GM12878 (cell line): ENCODE data around the gene NFKBIE. TPM values are rescaled to one million over a fixed set of nuclear protein-coding genes. Genes with fewer than 3 reads are reported as not detected.

Experiments
- ATAC-seq: fragments of 200-7000 bp; cut with Tn5 transposase; 3 replicates; pipeline ENCODE4 v1.9.1; 2020; ENCODE audit warnings: mild to moderate bottlenecking, moderate library complexity
- BruUV-seq: library from RNA; stranded (reverse); fragments of 400-500 nt; replicated peaks from 2 replicates; lab custom pipeline; 2021; lab: Mats Ljungman, UMichigan
- CTCF ChIA-PET: fragments of 300-600 bp; sonication (Branson Sonifier 250); formaldehyde crosslinking; extraction: SDS; loops from one replicate; lab custom pipeline; 2021; ENCODE audit warnings: inconsistent platforms; lab: Yijun Ruan, JAX
- POLR2A ChIA-PET: fragments of 350-600 bp; formaldehyde crosslinking; extraction: SDS; loops from one replicate; lab custom pipeline; 2021; ENCODE audit warnings: inconsistent platforms; lab: Charles Lee
- RAD21 ChIA-PET: fragments of 300-600 bp; sonication (Branson Sonifier 250); formaldehyde crosslinking; loops from one replicate; lab custom pipeline; 2023; ENCODE audit warnings: antibody characterized with exemption; ENCODE audit not compliant: unreplicated experiment; lab: Charles Lee
- SMC1A ChIA-PET: fragments of 300-600 bp; sonication (Branson Sonifier 250); formaldehyde crosslinking; loops from one replicate; lab custom pipeline; 2023; ENCODE audit not compliant: unreplicated experiment, uncharacterized antibody; lab: Charles Lee
- DNase-seq: peaks from one replicate; pipeline ENCODE4 v3.0.0-alpha.2; 2011; ENCODE audit warnings: low read depth, low spot score
- FAIRE-seq: peaks from 3 replicates; lab custom pipeline; 2011; peaks lifted over from hg19 to GRCh38; lab: Jason Lieb, UNC
- H2AFZ ChIP-seq: 2 replicates; pipeline ENCODE4 v1.6.0; 2011; ENCODE audit warnings: low read depth, low read length, control low read depth; ENCODE audit not compliant: control insufficient read depth
- H3K27ac ChIP-seq: 2 replicates; pipeline ENCODE4 v1.5.1; 2011; ENCODE audit warnings: control low read depth; ENCODE audit not compliant: control insufficient read depth, insufficient read depth
- H3K27me3 ChIP-seq, 2 experiments: replicated peaks in 1 of 2; 2 replicates each; pipeline versions ENCODE4 v1.6.0 to v1.6.1; 2011; ENCODE audit warnings: low read length in 1 of 2; ENCODE audit not compliant: control insufficient read depth in 2 of 2, insufficient read depth in 2 of 2
- H3K36me3 ChIP-seq, 2 experiments: 2 replicates each; pipeline ENCODE4 v1.5.1; 2011; ENCODE audit warnings: low read length in 1 of 2; ENCODE audit not compliant: control insufficient read depth in 2 of 2, insufficient read depth in 2 of 2
- H3K4me1 ChIP-seq: 2 replicates; pipeline ENCODE4 v1.6.1; 2011; ENCODE audit warnings: mild to moderate bottlenecking, low read length, moderate library complexity, mixed read lengths; ENCODE audit not compliant: control insufficient read depth, insufficient read depth
- H3K4me2 ChIP-seq: 2 replicates; pipeline ENCODE4 v1.6.0; 2011; ENCODE audit warnings: control low read depth; ENCODE audit not compliant: control insufficient read depth, insufficient read depth
- H3K4me3 ChIP-seq: fragments of 200-600 bp; sonication (generic); 2 replicates; pipeline ENCODE4 v1.5.1; 2016
- H3K79me2 ChIP-seq: 2 replicates; pipeline ENCODE4 v1.6.0; 2011; ENCODE audit warnings: low read length; ENCODE audit not compliant: control insufficient read depth, insufficient read depth
- H3K9ac ChIP-seq: 2 replicates; pipeline ENCODE4 v1.8.0; 2011; ENCODE audit warnings: low read length, control low read depth, mixed read lengths; ENCODE audit not compliant: control insufficient read depth, insufficient read depth
- H3K9me3 ChIP-seq: replicated peaks from 3 replicates; pipeline ENCODE4 v1.5.1; 2011; ENCODE audit warnings: mild to moderate bottlenecking, low read length; ENCODE audit not compliant: control insufficient read depth, insufficient read depth
- H4K20me1 ChIP-seq: 2 replicates; pipeline ENCODE4 v1.6.0; 2011; ENCODE audit not compliant: control insufficient read depth, insufficient read depth
- ATF2 ChIP-seq: IDR thresholded peaks from 2 replicates; pipeline ENCODE4 v1.6.1; 2012; ENCODE audit warnings: low read length, inconsistent platforms
- ATF7 ChIP-seq: fragments of 450-650 bp; IDR thresholded peaks from 2 replicates; pipeline ENCODE4 v1.6.1; 2016; ENCODE audit warnings: low read depth, mild to moderate bottlenecking
- CHD2 ChIP-seq: IDR thresholded peaks from 2 replicates; pipeline ENCODE4 v1.6.1; 2011; ENCODE audit warnings: low read depth, low read length, improper control_type of control experiment, borderline replicate concordance
- GATAD2B ChIP-seq: fragments of 450-650 bp; conservative IDR thresholded peaks from 2 replicates; pipeline ENCODE4 v1.6.1; 2017; ENCODE audit warnings: low read depth, mild to moderate bottlenecking, moderate library complexity
- IKZF2 ChIP-seq, 2 experiments: fragments of 450-650 bp; IDR thresholded peaks; 2 replicates each; pipeline ENCODE4 v1.6.1; 2017; ENCODE audit warnings: mild to moderate bottlenecking in 2 of 2, moderate library complexity in 2 of 2
- IRF3 ChIP-seq: fragments of 450-650 bp; IDR thresholded peaks from 2 replicates; pipeline ENCODE4 v1.6.1; 2014; ENCODE audit warnings: mild to moderate bottlenecking
- KAT2A ChIP-seq: conservative IDR thresholded peaks from 2 replicates; pipeline ENCODE4 v1.6.1; 2011; ENCODE audit warnings: low read depth, low read length; ENCODE audit not compliant: control insufficient read depth
- NFIC ChIP-seq: IDR thresholded peaks from 2 replicates; pipeline ENCODE4 v1.6.1; 2012; ENCODE audit warnings: low read depth, mild to moderate bottlenecking, inconsistent platforms, low read length, moderate library complexity
- POLR2A ChIP-seq: IDR thresholded peaks from 2 replicates; pipeline ENCODE4 v1.6.1; 2011; ENCODE audit warnings: low read depth, mild to moderate bottlenecking, low read length
- RFX5 ChIP-seq: IDR thresholded peaks from 2 replicates; pipeline ENCODE4 v1.6.1; 2011; ENCODE audit warnings: low read depth, low read length, improper control_type of control experiment
- SMAD5 ChIP-seq: IDR thresholded peaks from 2 replicates; pipeline ENCODE4 v1.6.1; 2016; ENCODE audit warnings: antibody characterized with exemption, low read depth
- TAF1 ChIP-seq: IDR thresholded peaks from 2 replicates; pipeline ENCODE4 v1.6.1; 2011; ENCODE audit warnings: mild to moderate bottlenecking, low read depth, low read length, borderline replicate concordance
- ZNF687 ChIP-seq: fragments of 450-650 bp; IDR thresholded peaks from 2 replicates; pipeline ENCODE4 v1.6.1; 2017; ENCODE audit warnings: mild to moderate bottlenecking, moderate library complexity
- WGBS: methylation state at CpG from one replicate; pipeline ENCODE4 v1.1.6; 2016; ENCODE audit warnings: low lambda C conversion rate; ENCODE audit not compliant: insufficient replicate concordance, insufficient coverage; ENCODE audit errors: missing lambda C conversion rate; 5-methylcytosine and 5-hydroxymethylcytosine counted together
- in situ Hi-C: fragments of 300-500 bp; cut with MboI; formaldehyde crosslinking; loops from 9 replicates; pipeline ENCODE4 v1.14.3; 2018; ENCODE audit warnings: mixed read lengths
- intact Hi-C: fragments of 100-400 bp; cut with micrococcal nuclease; formaldehyde crosslinking; loops from one replicate; pipeline ENCODE4 v1.14.2; 2022; ENCODE audit not compliant: unreplicated experiment
- polyA plus RNA-seq, 11 experiments: library from polyadenylated mRNA; depleted of rRNA in 4 of 11; unstranded in 6 of 11; stranded (reverse) in 5 of 11; fragments of >200 nt; fragmentation: Nextera tagmentation in 4 of 11; fragmentation: Illumina TruSeq in 1 of 11; extraction: Ambion mirVana in 4 of 11; extraction: Trizol in 1 of 11; gene quantifications; 1 replicate in 1 of 11; 2 replicates in 10 of 11; pipeline versions ENCODE4 v1.2.1 to v1.2.3, GENCODE V29; 2011 to 2016; ENCODE audit warnings: inconsistent platforms in 2 of 11, missing spikeins in 2 of 11, low read depth in 1 of 11
- total RNA-seq, 4 experiments: library from RNA; depleted of rRNA in 3 of 4; stranded (reverse); fragments of >200 nt in 3 of 4; fragmentation: Illumina TruSeq in 1 of 4; extraction: Trizol in 1 of 4; gene quantifications; 2 replicates each; pipeline versions ENCODE4 v1.2.1 to v1.2.3, GENCODE V29; 2013 to 2021

NFKBIE gene
- total and polyA plus RNA-seq, 10 of the 15 experiments (the other 5 are each of a cell fraction or from before 2014, with no cell fraction given), result 10.4 to 106 (median 38.8) TPM

GRCh38 chr6:44263354-44264100 is 1.8 kb downstream of the NFKBIE start (continued):
- no peak for TF ChIP-seq ATF2
- no peak; the same call in none of the 2 replicates for TF ChIP-seq SMAD5
- TF ChIP-seq CHD2, result 0 out of 2 replicates have a peak, but pooled peaks have one; percentile 54
- no peak for TF ChIP-seq NFIC
- TF ChIP-seq POLR2A, result no peak

GRCh38 chr6:44262467-44263353 is 2.6 kb downstream of the NFKBIE start:
- ChIA-PET SMC1A (interaction anchor here (0.7 to 2.2 kb wide), 8 partner anchors 9 to 167 kb away, joined by 3 to 18 read pairs (median 4); partner anchors contain the start of gene HSP90AB1), POLR2A (interaction anchor here (0.5 to 10.7 kb wide), 11 partner anchors 8 to 624 kb away, joined by 3 to 131 read pairs (median 5); partner anchors contain the start of genes HSP90AB1, MYMX, SLC29A1 and VEGFA), RAD21 (interaction anchor here (0.6 to 2.2 kb wide), 8 partner anchors 9 to 184 kb away, joined by 3 to 12 read pairs (median 5); partner anchors contain the start of genes HSP90AB1 and SLC29A1), CTCF (interaction anchor here (0.7 to 2.5 kb wide), 16 partner anchors 9 to 492 kb away, joined by 3 to 24 read pairs (median 5); partner anchors contain the start of genes HSP90AB1 and VEGFA)
- no peak for FAIRE-seq
- peaks cover 73% of the 10 kb centered on the region for H3K79me2 ChIP-seq
- H3K4me2 ChIP-seq, result peak overlapping the region; percentile 98
- in situ Hi-C loops, result no loop called here
- no peaks in the 10 kb centered on the region for H4K20me1 ChIP-seq
- H3K4me3 ChIP-seq, result peak overlapping the region; percentile 98
- H3K36me3 ChIP-seq, result peaks cover 13 to 21% of the 10 kb centered on the region in 2 experiments
- intact Hi-C loops, result no loop called here
- peaks cover 69% of the 10 kb centered on the region for H3K4me1 ChIP-seq
- 2% methylated on average over 7 of the region's 7 CpGs for whole genome bisulfite sequencing
- ATAC-seq, result peak; percentile 1; the same call in 2 of the 3 replicates
- H3K9ac ChIP-seq, result peak overlapping the region; percentile 90
- BruUV-seq, result no TSS peak
- H3K27ac ChIP-seq, result peak overlapping the region; percentile 99
- H3K27me3 ChIP-seq, result no peaks in the 10 kb centered on the region
- DNase-seq, result no peak
- H3K9me3 ChIP-seq, result no peaks in the 10 kb centered on the region
- H2AFZ ChIP-seq, result no peak overlapping the region
- TF ChIP-seq IRF3 (no peak), ATF7 (no peak), SMAD5 (0 out of 2 replicates have a peak, but pooled peaks have one; percentile 33), TAF1 (no peak; the same call in 1 of the 2 replicates), ZNF687 (peak; percentile 56; the same call in 1 of the 2 replicates), IKZF2 (IDR thresholded peaks at IDR 0.05) (0 out of 4 replicates have a peak, but pooled peaks of 1 of the 2 experiments have one; percentile 8), RFX5 (no peak), GATAD2B (peak; percentile 50; the same call in 1 of the 2 replicates), KAT2A (no peak)
